ENCODE measurements around the gene ADAMTS20.

Gene ADAMTS20

DNA sequence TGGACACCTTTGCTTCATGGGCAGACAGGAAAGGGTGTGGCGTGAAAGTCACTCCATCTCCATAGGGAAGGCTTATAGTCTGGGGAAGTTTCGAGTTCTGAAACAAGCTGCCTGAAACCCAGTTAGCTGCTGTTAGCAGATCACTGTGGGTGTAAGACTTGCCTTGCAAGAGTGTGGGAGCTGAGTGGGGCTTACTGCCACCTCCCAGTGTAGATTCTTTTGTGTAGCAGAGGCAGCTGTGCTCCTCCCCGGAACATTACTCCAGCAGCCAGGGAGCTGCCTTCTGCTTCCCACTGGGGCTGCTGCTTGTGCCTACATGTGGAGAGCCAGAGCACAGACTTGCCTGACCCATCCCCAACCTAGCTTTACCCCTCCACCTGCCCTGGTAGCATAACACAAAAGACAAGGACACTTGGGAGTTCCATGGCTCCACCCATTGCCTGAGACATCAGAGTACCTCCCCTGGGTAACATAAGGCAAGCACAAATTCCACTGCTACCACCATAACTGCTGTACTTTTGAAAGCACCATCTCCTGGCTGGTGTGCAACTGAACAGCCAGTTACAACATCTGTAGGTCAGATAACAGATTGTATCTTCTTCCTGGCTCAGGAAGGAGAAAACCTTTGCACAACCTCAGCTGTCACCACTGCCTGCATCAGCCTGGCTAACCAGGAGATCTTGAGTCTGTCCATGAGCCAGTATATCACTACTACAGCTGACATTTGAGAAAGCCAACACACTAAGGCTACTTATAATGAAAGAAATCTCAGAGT lies 69.5 kb downstream of the ADAMTS20 start:
- DNase-seq = no peak

DNA sequence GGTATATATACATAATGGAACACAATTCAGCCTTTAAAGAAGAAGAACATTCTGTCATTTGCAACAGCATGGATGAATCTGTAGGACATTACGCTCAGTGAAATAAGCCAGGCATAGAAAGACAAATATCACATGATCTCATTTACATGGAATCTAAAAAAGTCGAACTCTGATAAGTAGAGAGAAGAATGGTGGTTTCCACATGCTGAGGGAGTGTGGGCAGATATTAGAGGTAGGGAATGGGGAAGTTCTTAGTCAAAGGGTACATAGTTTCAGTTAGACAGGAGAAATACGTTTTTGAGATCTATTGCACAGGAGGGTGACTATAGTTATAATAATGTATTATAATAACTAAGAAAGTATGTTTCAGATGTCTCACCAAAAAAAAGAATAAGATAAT lies 71.4 kb downstream of the ADAMTS20 start:
- DNase-seq = no peak

DNA sequence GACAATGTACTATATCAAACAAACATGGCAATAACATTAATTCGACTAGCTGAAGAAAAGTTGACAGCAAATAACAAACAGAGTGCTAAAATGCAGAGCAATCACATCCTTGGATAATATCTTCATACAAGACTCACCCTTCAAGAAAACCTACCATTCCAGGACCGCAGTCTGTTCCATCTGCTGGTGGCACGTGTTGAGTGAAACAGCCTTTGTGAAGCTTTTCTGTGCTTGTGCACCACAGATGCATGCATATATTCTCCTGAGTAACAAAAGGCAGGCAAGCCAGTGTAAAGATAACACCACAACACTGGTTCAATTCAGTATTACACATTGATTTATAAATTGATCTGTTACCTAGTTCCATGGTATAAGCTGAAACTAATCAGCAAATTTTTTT lies 89.3 kb downstream of the ADAMTS20 start:
- no peak for DNase-seq

DNA sequence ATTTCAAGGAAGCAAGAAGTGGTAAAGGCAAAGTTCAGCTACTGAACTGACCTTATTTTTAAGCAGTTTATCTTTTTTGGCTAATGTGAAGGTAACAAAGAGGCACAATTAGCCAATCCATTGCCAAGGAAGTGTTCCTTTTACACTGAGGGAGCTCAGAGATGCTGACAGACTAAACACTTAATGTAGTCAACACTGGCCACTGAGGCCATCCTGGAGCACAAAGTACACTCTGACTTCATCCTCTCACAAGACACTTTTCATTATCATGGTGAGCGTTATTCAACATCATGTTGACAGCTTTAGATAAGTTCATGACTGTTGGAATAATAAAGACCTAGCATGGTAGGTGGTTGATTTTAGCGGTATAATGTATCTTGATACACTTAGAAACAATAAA lies 89.9 kb downstream of the ADAMTS20 start:
- no peak for DNase-seq

DNA sequence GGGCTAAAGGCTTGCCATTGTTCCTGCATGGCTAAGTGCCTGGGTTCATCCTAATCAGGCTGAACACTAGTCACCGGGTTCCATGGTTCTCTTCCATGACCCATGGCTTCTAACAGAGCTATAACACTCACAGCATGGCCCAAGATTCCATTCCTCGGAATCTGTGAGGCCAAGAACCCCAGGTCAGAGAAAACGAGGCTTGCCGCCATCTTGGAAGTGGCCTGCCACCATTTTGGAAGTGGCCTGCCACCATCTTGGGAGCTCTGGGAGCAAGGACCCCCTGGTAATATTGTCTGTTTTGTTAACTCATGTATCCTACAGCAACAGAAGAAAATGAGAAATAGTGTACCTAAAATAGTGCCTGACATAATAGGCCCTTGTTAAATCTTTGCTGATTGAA lies 92.7 kb downstream of the ADAMTS20 start:
- no peak for DNase-seq

DNA sequence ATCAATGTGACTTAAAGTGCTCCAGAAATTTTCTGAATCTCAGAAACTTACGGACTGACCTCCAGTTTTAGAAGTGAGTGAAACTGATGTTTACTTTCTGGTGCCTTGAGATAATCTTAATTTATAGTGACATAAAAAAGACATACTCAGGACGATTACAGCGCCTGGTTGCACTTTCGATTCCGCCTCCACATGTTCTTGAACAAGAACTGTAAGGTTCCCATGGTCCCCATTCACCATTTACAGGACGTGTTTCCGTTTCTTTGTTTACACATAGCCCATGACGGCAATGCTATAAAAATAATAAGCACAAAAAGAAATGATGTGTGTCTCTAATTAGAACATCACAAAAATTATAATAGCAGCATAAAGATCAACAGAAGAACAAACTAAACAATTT lies 98.2 kb downstream of the ADAMTS20 start:
- DNase-seq = no peak

DNA sequence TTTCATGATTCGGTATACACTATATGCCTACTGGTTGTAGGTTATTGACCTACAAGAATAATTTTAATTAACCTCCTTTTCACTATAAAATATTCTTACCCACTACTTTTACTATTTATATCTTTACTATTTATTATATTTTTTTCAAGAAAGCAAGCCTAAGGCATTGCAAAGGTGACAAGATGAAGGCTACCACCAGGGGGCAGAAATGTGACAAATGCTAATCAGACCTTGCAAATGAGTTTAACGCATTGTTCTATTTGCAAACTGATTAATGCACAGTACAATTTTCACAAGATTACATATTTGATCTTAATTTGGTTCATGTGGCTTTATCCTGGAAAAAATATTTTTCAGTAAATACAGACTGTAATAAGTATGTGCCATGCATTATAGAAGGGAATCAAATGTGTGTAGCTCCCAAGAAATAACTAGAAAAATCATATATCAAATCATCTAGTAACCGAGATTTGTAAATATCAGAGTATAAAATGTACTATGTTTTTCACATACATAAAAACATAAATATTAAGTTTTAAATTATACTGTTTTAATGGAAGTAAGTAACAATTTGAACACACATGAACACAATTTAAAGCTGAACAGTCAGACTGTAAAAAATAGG lies 107.0 kb downstream of the ADAMTS20 start:
- DNase-seq = peak; percentile 7 to 70

DNA sequence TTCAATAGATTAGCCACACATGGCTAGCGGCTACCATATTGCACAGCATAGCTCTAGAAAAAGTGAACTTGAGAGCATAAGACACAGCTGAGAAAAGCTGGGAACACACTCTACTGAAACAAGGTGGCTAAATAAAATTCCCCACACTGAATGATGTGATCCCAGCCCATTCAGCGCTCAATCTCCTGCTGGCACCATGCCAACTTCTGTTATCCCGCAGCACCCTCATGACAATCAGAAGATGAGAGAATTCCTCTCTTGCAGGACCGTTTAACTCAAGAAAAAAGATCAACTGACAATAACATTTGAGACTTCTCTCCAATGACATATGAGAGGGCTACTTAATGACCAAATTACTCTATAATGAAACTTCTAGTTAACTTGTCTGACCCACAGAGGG lies 115.4 kb downstream of the ADAMTS20 start:
- DNase-seq = no peak

DNA sequence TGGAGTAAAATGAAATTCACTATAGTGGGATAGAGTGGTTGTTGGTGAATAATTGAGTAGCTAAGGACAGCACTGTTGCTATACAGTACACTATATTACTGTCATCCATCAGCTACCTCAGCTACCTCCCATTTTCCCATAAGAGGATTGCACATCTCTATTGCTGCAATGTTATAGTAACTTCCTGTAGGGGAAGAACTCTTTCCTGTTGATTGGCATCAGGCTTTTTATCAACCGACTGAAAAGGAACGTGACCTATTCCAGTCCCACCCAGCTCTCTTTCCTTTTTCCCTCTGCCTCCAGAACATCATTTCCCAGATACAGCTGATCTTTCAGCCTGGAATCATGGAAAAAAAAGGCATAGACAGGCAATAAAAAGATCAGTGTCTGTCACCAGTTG lies 117.4 kb downstream of the ADAMTS20 start:
- DNase-seq = no peak

DNA sequence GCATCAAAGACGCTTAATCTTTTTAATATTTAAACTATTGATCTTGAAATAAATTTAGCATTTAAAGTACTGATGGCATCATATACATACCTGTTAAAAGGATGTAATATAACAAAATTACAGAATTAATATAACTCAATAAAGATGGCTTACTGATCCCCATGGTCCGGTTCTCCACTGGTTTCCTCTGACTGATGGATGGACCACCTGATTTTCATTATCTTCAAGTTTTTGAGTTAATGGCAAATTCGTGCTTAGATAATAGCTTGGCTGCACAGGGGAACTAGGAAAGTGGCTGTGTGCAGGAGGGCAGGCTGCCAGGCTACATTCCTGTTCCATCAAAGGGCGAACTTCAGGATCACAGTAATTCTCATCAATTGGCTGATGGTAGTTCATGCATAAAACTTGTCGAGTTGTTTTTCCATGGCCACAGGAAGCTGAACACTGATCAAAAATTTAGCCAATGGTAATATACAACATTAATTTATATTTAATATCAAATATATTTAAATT lies 123.9 kb downstream of the ADAMTS20 start:
- DNase-seq = no peak

DNA sequence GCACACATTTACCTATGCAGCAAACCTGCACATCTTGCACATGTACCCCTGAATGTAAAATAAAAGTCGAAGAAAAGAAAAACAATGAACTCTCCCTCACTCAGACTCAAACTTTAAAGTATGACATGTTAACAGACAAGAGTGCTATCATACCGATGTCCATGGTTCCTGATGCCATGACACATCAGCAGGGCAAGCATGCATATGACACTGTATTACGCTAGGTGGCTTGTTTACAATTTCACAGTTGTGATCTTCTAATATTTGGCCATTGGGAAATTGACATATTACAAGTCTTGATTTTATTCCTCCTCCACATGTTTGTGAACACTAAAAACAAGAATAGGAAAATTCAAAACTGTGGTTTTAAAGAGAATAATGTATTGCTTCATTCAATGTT lies 126.6 kb downstream of the ADAMTS20 start:
- no peak for DNase-seq

DNA sequence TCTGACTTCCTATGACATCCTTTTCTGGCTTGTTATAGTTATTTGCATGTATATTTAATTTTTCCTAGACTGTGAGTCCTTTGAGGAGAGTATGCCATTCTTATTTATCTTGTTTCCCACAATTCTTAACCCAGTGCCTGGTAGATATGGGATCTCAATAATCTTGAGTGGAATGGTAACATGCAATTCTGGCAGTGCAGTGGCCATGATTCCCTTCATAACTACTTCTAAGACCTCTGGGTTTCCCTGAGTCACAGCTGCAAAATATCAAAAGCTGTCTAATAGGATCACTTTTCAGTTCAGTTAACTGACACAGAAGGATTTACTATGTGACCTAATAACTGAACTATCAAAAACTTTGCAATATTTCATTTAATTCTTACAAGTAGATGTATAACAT lies 135.0 kb downstream of the ADAMTS20 start:
- no peak for DNase-seq

DNA sequence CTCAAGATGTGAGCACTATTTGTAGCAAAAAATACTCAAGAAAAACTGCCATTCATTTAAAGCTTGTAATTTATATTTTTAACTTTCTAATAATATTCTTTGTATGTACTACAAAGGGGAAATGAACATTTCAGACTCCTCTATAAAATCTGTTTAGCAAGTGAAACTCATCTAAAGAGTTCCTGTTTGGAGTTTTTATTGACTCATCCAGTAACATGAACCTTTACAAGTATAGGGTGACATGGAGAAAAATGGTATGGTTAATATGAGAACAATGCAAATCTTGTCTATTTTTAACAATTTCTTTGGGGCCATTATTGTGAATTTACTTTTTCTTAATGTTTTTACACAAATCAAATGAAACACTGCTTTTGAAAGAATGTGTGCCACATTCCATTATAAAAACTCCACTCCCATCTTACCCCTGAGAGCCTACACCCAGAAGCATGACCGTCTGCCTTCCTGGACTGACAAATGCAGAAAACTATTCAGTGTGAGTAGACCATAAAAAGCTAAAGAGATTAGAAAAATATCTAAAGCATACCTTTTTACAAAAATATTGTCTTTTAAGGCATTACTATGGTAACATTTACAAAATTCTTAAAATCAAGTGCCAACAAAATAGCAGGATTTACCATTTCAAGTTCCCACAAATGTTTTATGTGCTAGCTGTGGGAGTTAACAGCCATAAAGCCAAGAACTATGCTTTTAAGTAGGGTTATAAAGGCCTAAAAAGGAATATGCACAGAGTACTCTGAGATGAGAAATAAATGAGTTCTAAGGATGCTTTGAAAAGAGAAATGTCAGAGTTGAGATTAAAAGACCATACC lies 144.0 kb downstream of the ADAMTS20 start:
- DNase-seq = peak; percentile 2 to 31

DNA sequence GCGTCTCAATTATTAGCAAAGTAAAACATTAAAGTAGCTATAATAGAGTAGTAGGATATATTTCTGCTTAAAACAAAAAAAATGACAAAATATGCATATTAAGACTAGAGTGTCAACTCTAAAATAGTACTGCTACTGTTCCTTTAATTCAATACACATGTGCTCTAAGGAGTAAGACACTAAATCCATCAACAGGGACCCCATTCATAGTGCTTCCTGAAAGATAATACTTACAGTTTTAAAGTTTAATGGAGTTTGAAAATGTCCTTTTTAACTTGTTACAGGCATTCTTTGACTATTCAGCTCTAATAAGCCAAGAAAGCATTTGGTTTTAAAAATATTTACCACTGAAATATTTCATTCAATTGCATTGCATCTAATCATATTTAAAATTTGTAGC lies 145.2 kb downstream of the ADAMTS20 start:
- no peak for DNase-seq

DNA sequence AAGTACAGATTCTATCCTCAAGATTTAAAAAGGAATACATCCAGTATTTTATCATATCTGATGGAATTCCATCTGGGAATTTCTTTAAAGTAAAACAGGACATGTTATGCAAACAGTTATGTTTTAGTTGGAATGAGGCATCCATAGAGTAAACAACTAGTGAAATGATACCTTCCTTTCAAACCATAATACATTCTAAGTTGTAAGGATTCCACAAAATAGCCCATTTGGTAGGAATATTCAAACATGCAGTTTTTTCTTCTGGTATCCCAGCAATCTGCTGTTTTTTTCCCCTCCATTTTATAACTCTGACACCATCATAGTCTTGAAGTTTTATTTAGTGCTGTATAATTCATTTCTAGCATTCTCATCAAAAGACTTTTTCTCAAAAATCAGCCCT lies 149.6 kb downstream of the ADAMTS20 start:
- no peak for DNase-seq

DNA sequence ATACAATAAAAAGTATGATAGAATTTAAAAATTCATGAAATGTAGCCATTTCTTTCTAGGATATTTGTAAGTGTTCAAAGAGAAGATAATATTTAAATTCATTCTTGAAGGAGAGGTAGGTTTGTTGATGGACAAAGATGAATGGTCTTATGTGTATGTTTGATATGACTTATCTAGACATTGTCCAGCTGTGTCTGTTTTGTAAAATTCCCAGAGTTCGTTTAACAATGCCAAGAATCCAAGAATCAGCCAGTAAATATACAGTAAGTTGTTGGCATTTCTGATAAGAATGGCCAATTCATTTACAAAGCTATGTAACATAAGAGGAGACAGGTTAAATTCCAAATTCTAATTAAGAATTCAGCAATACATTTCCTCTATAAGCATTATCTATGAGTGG lies 150.9 kb downstream of the ADAMTS20 start:
- DNase-seq = no peak

DNA sequence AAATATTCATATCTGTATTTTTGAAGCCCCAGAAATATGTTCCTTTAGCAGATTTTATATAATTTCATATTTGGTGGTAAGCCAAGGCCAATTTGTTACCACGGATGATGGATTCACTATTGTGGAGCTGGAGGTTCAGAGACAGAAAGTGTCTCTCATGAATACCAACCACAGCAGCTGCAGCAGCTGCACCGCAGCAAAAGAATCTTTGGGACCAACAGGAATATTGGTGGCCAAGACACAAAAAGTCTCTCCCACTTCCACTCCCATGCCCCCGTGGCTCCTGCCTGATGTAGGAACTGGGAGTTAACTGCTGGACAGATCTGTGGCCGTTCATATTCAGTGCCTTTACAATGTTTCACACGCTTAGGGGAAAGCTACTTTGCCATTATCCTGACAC lies 155.3 kb downstream of the ADAMTS20 start:
- DNase-seq = no peak

DNA sequence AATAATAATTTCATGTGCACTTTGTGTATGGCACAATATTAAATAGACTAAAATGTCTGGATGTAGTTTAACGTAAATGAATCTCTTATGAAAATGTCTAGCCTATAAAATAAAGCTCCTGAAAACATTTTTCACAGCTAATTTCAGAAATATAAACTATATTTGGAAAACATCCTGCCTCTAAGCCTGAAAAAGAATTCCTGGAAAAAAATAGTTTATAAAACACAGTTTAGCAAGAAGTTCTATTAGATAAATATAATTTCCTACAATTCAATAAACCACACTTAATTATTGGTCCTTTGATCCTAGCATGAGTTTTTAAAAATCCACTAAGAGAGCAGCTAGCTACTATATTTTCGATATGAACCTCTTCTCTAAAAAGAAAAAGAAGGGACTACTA lies 159.9 kb downstream of the ADAMTS20 start:
- no peak for DNase-seq

DNA sequence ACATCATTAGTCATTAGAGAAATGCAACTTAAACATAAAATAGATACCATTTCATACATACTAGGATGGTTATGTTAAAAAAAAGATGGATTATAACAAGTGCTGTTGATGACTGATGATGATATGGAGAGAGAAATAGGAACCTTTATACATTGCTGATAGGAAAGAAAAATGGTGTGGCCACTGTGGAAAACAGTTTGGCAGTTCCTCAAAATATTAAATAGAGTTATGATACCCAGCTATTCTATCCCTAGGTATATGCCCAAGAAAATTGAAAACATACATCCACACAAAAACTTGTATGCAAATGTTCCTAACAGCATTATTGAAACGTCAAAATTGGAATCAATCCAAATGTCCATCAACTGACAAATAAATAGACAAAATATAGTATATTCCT lies 170.1 kb downstream of the ADAMTS20 start:
- DNase-seq = no peak

DNA sequence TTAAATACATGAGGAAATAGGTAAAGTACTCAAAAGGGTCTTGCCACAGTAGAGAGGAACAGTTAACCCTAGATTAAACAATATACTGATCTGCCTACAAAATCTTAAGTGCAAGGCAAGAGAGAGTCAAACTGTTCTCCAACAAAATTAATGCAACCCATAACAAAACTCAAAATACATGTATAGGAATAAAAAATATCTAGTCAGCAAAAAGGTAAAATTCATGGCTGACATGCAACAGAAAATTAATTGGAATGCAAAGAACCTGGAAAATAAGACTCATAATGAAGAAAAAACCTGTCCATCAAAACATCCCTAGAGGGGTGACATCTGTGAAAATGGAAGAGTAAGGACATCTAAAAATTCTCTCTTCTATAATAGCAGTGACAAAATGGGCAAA lies 173.6 kb downstream of the ADAMTS20 start:
- DNase-seq = no peak

DNA sequence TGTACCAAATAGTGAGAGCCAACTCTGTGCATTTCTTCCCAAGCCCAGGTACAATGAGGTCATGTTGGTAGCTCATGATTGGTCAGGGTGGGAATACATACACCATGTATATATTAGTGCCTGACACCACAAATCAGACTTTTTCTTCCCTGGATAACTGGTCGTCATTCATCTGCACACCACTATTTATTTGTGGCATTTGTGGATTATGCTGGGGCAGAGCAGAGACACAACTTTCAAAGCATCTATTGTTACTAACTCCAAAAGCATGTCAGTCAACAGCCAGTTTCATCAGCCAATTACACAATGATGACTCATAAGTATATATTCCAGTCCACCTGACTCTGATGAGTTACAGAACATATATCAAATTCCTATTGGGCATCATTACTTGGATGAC lies 181.7 kb downstream of the ADAMTS20 start:
- no peak for DNase-seq

DNA sequence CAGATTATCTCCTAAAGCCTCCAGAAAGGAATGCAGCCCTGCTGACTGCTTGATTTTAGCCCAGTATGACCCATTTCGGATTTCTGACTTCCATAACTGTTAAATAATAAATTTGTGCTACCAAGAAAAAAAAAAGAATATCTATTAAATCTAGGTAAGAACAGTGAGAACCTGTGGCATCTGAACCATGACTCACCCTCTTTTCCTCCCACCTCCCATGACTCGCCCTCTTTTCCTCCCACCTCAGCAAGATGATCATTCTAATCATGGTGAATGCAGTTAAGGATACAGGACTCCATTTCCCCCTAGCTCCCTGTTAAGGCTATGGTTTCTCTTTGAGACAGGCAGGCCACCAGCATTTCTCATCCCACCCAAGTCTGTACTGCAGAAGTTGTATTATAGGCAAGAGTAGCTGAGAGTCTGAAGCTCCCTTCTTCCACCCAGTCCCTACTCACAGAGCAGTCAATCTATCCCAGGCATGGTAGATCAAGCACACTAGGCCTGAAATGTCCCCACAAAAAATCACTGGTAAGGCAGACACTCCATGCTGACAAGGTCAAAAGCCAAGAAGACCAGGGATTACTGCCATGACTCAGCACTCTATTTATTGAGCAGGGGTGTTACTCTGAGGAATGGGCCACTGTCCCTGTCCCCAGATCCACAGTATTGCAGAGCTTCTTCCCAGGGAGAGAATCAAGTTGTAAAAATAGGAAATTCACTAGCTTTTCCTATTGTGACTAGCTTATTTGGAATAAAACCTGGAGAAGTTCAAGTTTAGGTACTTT lies 188.9 kb downstream of the ADAMTS20 start:
- no peak for DNase-seq

Measured in inflammatory macrophage treated with lipopolysaccharide for 1 hour (primary cell).